Pericardium fibroblast (primary cell): ENCODE results near the gene NCBP2L. TPM values are rescaled to one million over a fixed set of nuclear protein-coding genes. Genes with fewer than 3 reads are reported as not detected.

ENCODE experiments used
- total RNA-seq: library from RNA; depleted of rRNA; stranded (reverse); fragments of >200 nt; gene quantifications from 2 replicates; pipeline ENCODE4 v1.2.3, GENCODE V29; 2015

The NCBP2L gene
- total RNA-seq, result not detected in 2 replicates

GRCh38 chrX:107777536-107777832, at the start of gene NCBP2L:
Gene NCBP2L, plus strand, starts transcription at chrX:107777733. Its CDS starts 16,488 bp downstream, at chrX:107794221.

GRCh38 chrX:107775734-107776511, 1.6 kb upstream of the NCBP2L start, which contains the start of gene TSC22D3:
Gene TSC22D3, minus strand, starts transcription at chrX:107775787. Its CDS starts 368 bp downstream, at chrX:107775419.

GRCh38 chrX:107825698-107826237, 48.2 kb downstream of the NCBP2L start, which contains the start of gene MID2:
Gene MID2, plus strand, starts transcription at chrX:107825866. Its CDS starts 561 bp downstream, at chrX:107826427.

Other genes starting within 250 kb of the NCBP2L start
- gene PRPS1, start 149.2 kb upstream of the NCBP2L start, total RNA-seq, result 14.8 and 21.9 TPM in 2 replicates
- 202 and 367 TPM in 2 replicates for gene TSC22D3, start 1.9 kb upstream of the NCBP2L start, total RNA-seq
- 9.9 and 14.5 TPM in 2 replicates for gene MID2, start 48.1 kb downstream of the NCBP2L start, total RNA-seq
- not detected in 2 replicates for gene TEX13B, start 204.6 kb downstream of the NCBP2L start, total RNA-seq